Measurements from ENCODE around the gene KLHL3.

- TF ChIP-seq CTCF (IDR thresholded peaks at IDR 0.05; ENCODE audit: low read depth, low read length, poor library complexity, severe bottlenecking): no peak
- no peak for TF ChIP-seq EZH2phosphoT487 (IDR thresholded peaks at IDR 0.05; ENCODE audit: borderline replicate concordance, low read length)
These were observed 20.9 kb downstream of the KLHL3 start for GRCh38 chr5:137714946-137715345.
